Type B pancreatic cell (in vitro differentiated cells): ENCODE measurements around the gene BABAM2. TPM values are rescaled to one million over a fixed set of nuclear protein-coding genes. Genes with fewer than 3 reads are reported as not detected.

Source experiments
- DNase-seq: peaks from one replicate; pipeline ENCODE4 v3.0.0; 2021; ENCODE audit warnings: mixed read lengths; ENCODE audit not compliant: unreplicated experiment; ENCODE audit errors: extremely low spot score
- H3K27ac Mint-ChIP-seq: 2 replicates; pipeline ENCODE4 v1.8.0; 2021; ENCODE audit warnings: mild to moderate bottlenecking, mixed read lengths
- H3K27me3 Mint-ChIP-seq: 2 replicates; pipeline ENCODE4 v1.8.0; 2021; ENCODE audit warnings: mixed read lengths
- H3K36me3 Mint-ChIP-seq: 2 replicates; pipeline ENCODE4 v1.8.0; 2021; ENCODE audit warnings: mixed read lengths
- H3K4me1 Mint-ChIP-seq: one replicate; pipeline ENCODE4 v1.8.0; 2021; ENCODE audit warnings: mixed read lengths; ENCODE audit not compliant: unreplicated experiment
- H3K4me3 Mint-ChIP-seq: 2 replicates; pipeline ENCODE4 v1.8.0; 2021; ENCODE audit warnings: mild to moderate bottlenecking, mixed read lengths
- H3K9me3 Mint-ChIP-seq: 2 replicates; pipeline ENCODE4 v1.8.0; 2021; ENCODE audit warnings: mixed read lengths
- total RNA-seq: library from RNA; stranded (reverse); gene quantifications from 2 replicates; pipeline ENCODE4 v1.2.1, GENCODE V29; 2021; ENCODE audit warnings: low replicate concordance
- TF ChIP-seq, protein P1 (sequence below): fragments of 200-600 bp; sonication (generic); conservative IDR thresholded peaks from 2 replicates; pipeline ENCODE4 v1.5.0; 2021; ENCODE audit warnings: antibody characterized with exemption, mild to moderate bottlenecking

Gene BABAM2
- total RNA-seq, 1 donor from 2014 or later, result 30.4 TPM

GRCh38 chr2:28316546-28317335 lies 426.2 kb downstream of the BABAM2 start:
- TF ChIP-seq, protein P1, sequence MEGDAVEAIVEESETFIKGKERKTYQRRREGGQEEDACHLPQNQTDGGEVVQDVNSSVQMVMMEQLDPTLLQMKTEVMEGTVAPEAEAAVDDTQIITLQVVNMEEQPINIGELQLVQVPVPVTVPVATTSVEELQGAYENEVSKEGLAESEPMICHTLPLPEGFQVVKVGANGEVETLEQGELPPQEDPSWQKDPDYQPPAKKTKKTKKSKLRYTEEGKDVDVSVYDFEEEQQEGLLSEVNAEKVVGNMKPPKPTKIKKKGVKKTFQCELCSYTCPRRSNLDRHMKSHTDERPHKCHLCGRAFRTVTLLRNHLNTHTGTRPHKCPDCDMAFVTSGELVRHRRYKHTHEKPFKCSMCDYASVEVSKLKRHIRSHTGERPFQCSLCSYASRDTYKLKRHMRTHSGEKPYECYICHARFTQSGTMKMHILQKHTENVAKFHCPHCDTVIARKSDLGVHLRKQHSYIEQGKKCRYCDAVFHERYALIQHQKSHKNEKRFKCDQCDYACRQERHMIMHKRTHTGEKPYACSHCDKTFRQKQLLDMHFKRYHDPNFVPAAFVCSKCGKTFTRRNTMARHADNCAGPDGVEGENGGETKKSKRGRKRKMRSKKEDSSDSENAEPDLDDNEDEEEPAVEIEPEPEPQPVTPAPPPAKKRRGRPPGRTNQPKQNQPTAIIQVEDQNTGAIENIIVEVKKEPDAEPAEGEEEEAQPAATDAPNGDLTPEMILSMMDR, result no peak
- H3K9me3 Mint-ChIP-seq, result peaks cover 4% of the 10 kb centered on the region
- H3K4me1 Mint-ChIP-seq, result peaks cover 13% of the 10 kb centered on the region
- H3K36me3 Mint-ChIP-seq, result peaks cover 8% of the 10 kb centered on the region
- peak; percentile 27 for DNase-seq
- H3K27ac Mint-ChIP-seq, result no peak overlapping the region
- H3K27me3 Mint-ChIP-seq, result no peaks in the 10 kb centered on the region
- no peak overlapping the region for H3K4me3 Mint-ChIP-seq

DNA sequence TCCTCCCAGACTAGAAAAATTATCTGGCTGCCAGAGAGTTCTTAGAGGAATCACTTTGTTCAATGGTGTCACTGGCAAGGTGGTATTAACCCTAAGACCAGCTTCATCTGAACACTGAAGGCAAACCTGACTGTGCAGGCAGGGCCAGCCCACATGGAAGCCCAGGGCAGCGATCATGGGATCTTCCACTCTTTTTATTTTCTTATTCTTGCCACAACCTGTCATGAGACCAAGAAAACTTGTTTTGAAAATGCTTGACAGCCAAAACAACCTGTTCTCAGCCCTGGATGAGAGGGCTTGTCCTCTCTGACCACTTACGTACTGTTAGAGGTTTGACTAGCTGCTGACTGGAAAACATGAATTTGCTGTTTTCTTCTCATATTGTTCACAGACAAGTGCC lies 426.9 kb downstream of the BABAM2 start:
- TF ChIP-seq, protein P1, result no peak
- no peaks in the 10 kb centered on the region for H3K27me3 Mint-ChIP-seq
- H3K4me1 Mint-ChIP-seq, result peaks cover 18% of the 10 kb centered on the region
- peaks cover 4% of the 10 kb centered on the region for H3K9me3 Mint-ChIP-seq
- H3K4me3 Mint-ChIP-seq, result peak overlapping the region; percentile 43
- H3K27ac Mint-ChIP-seq, result peak overlapping the region; percentile 85
- peaks cover 7% of the 10 kb centered on the region for H3K36me3 Mint-ChIP-seq
- DNase-seq, result no peak

DNA sequence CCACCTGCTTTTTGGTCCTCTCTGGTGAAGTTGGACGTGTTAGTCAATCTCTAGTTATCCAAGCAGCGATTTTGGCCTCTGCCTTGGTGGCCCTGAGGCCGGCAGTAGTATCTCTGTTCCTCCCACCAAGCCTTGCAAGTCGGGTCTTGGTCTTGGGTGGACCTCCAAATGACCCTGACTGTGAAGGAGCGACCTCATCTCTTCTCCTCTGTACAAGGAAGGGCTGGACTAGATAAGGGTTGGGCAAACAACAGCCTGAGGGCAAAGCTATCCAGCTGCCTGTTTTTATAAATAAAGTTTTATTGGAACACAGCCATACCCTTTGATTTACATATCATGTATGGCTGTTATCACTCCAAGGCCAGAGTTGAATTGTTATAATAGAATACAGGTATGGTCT lies 427.5 kb downstream of the BABAM2 start:
- H3K27ac Mint-ChIP-seq, result peak overlapping the region; percentile 85
- peak overlapping the region; percentile 43 for H3K4me3 Mint-ChIP-seq
- TF ChIP-seq, protein P1, result no peak
- peaks cover 20% of the 10 kb centered on the region for H3K4me1 Mint-ChIP-seq
- peaks cover 4% of the 10 kb centered on the region for H3K9me3 Mint-ChIP-seq
- H3K27me3 Mint-ChIP-seq, result no peaks in the 10 kb centered on the region
- H3K36me3 Mint-ChIP-seq, result peaks cover 6% of the 10 kb centered on the region
- DNase-seq, result peak; percentile 36

DNA sequence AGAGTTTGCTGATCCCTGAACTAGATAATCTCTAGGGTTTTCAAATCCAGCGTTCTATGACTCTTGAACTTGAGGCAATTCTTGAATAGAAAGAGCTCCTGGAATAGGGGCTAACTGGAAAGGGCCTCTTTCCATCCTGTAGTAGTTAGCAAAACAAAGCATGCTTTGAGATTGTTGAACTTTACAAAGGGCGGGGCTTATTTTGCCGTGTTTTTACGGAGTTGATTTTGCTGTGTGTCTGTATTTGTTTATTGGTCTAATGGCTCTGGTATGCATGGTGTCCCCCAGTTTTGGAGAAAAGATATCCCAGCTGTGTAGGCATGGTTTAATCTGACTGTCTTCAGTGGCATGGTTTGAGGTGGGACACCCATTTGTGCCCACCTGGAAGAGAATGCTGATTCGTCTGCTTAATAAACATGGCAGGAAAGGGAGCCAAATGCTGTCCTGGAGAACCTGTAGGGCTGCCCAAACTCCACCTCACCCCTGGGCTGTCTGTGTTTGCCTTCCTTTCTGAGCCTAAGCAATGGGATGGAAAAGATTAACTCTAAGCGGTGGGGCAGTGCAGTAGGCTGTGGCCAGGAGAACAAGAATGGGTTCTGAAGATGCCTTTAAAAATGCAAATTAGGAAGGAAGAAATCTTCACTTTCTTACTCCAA lies 428.1 kb downstream of the BABAM2 start:
- Mint-ChIP-seq H3K27ac (peak overlapping the region; percentile 50), H3K36me3 (peaks cover 3% of the 10 kb centered on the region), H3K9me3 (peaks cover 4% of the 10 kb centered on the region), H3K27me3 (no peaks in the 10 kb centered on the region), H3K4me3 (no peak overlapping the region), H3K4me1 (peaks cover 23% of the 10 kb centered on the region)
- TF ChIP-seq, protein P1, result no peak
- peak; percentile 31 for DNase-seq

- Mint-ChIP-seq H3K9me3 (peaks cover 4% of the 10 kb centered on the region), H3K27ac (peak overlapping the region; percentile 50), H3K36me3 (peaks cover 3% of the 10 kb centered on the region), H3K4me1 (peaks cover 28% of the 10 kb centered on the region), H3K4me3 (no peak overlapping the region), H3K27me3 (no peaks in the 10 kb centered on the region)
- DNase-seq, result peak; percentile 36
- TF ChIP-seq, protein P1, result no peak
These were observed 428.8 kb downstream of the BABAM2 start for GRCh38 chr2:28319118-28320008.
